Upper lobe of right lung (tissue), 1 donor: ENCODE measurements around the gene SNRNP70. TPM values are rescaled to one million over a fixed set of nuclear protein-coding genes. Genes with fewer than 3 reads are reported as not detected.
"Not testable (repeated sequence)": the region's sequence is repeated elsewhere in the genome, so short reads cannot be mapped to it uniquely, and the experiment has no call there.

Experiments used
- ATAC-seq: fragments of 200-7000 bp; cut with Tn5 transposase; one replicate; pipeline ENCODE4 v1.9.1; 2020; ENCODE audit warnings: mild to moderate bottlenecking, moderate library complexity
- DNase-seq: peaks from one replicate; pipeline ENCODE4 v3.0.0-alpha.2; 2020
- H3K27ac ChIP-seq: fragments of 200-600 bp; one replicate; pipeline ENCODE4 v1.8.0; 2022
- H3K27me3 ChIP-seq: fragments of 200-600 bp; one replicate; pipeline ENCODE4 v1.8.0; 2022; ENCODE audit warnings: mild to moderate bottlenecking
- H3K36me3 ChIP-seq: fragments of 200-600 bp; one replicate; pipeline ENCODE4 v1.8.0; 2022
- H3K4me1 ChIP-seq: fragments of 200-600 bp; one replicate; pipeline ENCODE4 v1.8.0; 2022
- H3K4me3 ChIP-seq: fragments of 200-600 bp; one replicate; pipeline ENCODE4 v1.8.0; 2022; ENCODE audit warnings: mild to moderate bottlenecking
- H3K9me3 ChIP-seq: fragments of 200-600 bp; one replicate; pipeline ENCODE4 v1.8.0; 2022
- CTCF ChIP-seq: fragments of 200-600 bp; IDR thresholded peaks from one replicate; pipeline ENCODE4 v1.8.0; 2022; ENCODE audit warnings: antibody characterized with exemption
- intact Hi-C: fragments of 100-400 bp; cut with DNase I; formaldehyde crosslinking; loops from one replicate; pipeline ENCODE4 v1.11.0; 2022
- total RNA-seq: library from RNA; stranded (reverse); fragmentation: NEBNext Ultra II Directional; extraction: Animal tissue kit (Norgen Biotek cat#: 25700); gene quantifications from one replicate; pipeline ENCODE4 v1.2.1, GENCODE V29; 2021
- donor health status: DM: no; HTN: yes; CAD: no; lungs with severe emphysema.

SNRNP70 gene
- total RNA-seq, 1 donor from 2014 or later = 179 TPM

GRCh38 chr19:49117677-49118564, 32.7 kb downstream of the SNRNP70 start:
- Histone ChIP-seq H3K9me3 (no peaks in the 10 kb centered on the region), H3K27ac (peak overlapping the region; percentile 97), H3K4me1 (peaks cover 30% of the 10 kb centered on the region), H3K4me3 (peak overlapping the region; percentile 71), H3K27me3 (no peaks in the 10 kb centered on the region), H3K36me3 (no peaks in the 10 kb centered on the region)
- ATAC-seq (no peak), DNase-seq (no peak)
- intact Hi-C loops = no loop called here
- no peak for TF ChIP-seq CTCF

GRCh38 chr19:49118565-49119410, 33.5 kb downstream of the SNRNP70 start, which contains the start of gene C19orf73:
Gene C19orf73, minus strand, starts transcription at chr19:49119143. Its CDS starts 121 bp downstream, at chr19:49119022.
- peak within 1 kb of the TSS; percentile 71 for H3K4me3 ChIP-seq
- H3K36me3 ChIP-seq = no peaks in the 10 kb centered on the region
- H3K9me3 ChIP-seq = no peaks in the 10 kb centered on the region
- no peaks in the 10 kb centered on the region for H3K27me3 ChIP-seq
- peaks cover 24% of the 10 kb centered on the region for H3K4me1 ChIP-seq
- DNase-seq (peak; percentile 97), ATAC-seq (peak; percentile 92)
- TF ChIP-seq CTCF = peak; percentile 30
- intact Hi-C loops = no loop called here
- H3K27ac ChIP-seq = peak within 1 kb of the TSS; percentile 97

GRCh38 chr19:49119411-49120324, 34.4 kb downstream of the SNRNP70 start, which contains the start of gene PPFIA3:
Gene PPFIA3, plus strand, starts transcription at chr19:49119544. Its CDS starts 8,330 bp downstream, at chr19:49127874.
- intact Hi-C loops = no loop called here
- no peaks in the 10 kb centered on the region for H3K9me3 ChIP-seq
- H3K4me3 ChIP-seq = peak within 1 kb of the TSS; percentile 71
- DNase-seq (peak; percentile 85), ATAC-seq (peak; percentile 59)
- H3K27ac ChIP-seq = peak within 1 kb of the TSS; percentile 97
- H3K27me3 ChIP-seq = no peaks in the 10 kb centered on the region
- no peaks in the 10 kb centered on the region for H3K36me3 ChIP-seq
- H3K4me1 ChIP-seq = peaks cover 21% of the 10 kb centered on the region
- TF ChIP-seq CTCF = no peak

- H3K4me3 ChIP-seq = no peak overlapping the region
- no peaks in the 10 kb centered on the region for H3K27me3 ChIP-seq
- H3K9me3 ChIP-seq = no peaks in the 10 kb centered on the region
- intact Hi-C loops = no loop called here
- H3K27ac ChIP-seq = no peak overlapping the region
- H3K36me3 ChIP-seq = no peaks in the 10 kb centered on the region
- no peak for ATAC-seq
- no peak for DNase-seq
- TF ChIP-seq CTCF = no peak
- peaks cover 21% of the 10 kb centered on the region for H3K4me1 ChIP-seq
Measured at GRCh38 chr19:49120325-49120683, 35.1 kb downstream of the SNRNP70 start.

GRCh38 chr19:49120868-49121267, 35.6 kb downstream of the SNRNP70 start:
- H3K4me1 ChIP-seq = peaks cover 21% of the 10 kb centered on the region
- H3K27ac ChIP-seq = no peak overlapping the region
- ATAC-seq (no peak), DNase-seq (no peak)
- H3K4me3 ChIP-seq = no peak overlapping the region
- H3K9me3 ChIP-seq = no peaks in the 10 kb centered on the region
- TF ChIP-seq CTCF = no peak
- no peaks in the 10 kb centered on the region for H3K36me3 ChIP-seq
- intact Hi-C loops = no loop called here
- no peaks in the 10 kb centered on the region for H3K27me3 ChIP-seq

- H3K27ac ChIP-seq, DNase-seq, intact Hi-C loops, ATAC-seq, H3K9me3 ChIP-seq, H3K27me3 ChIP-seq, H3K4me3 ChIP-seq, H3K36me3 ChIP-seq: not testable (repeated sequence)
- peaks cover 21% of the 10 kb centered on the region for H3K4me1 ChIP-seq
Measured at GRCh38 chr19:49121841-49122240, 36.6 kb downstream of the SNRNP70 start.

GRCh38 chr19:49123285-49123684, 38.0 kb downstream of the SNRNP70 start:
- H3K4me3 ChIP-seq, H3K9me3 ChIP-seq, H3K27ac ChIP-seq, H3K36me3 ChIP-seq, DNase-seq, H3K27me3 ChIP-seq, ATAC-seq, intact Hi-C loops: not testable (repeated sequence)
- H3K4me1 ChIP-seq = peaks cover 17% of the 10 kb centered on the region
